Trophoblast cell (in vitro differentiated cells and primary cell): ENCODE results near the gene F10. TPM values are rescaled to one million over a fixed set of nuclear protein-coding genes. Genes with fewer than 3 reads are reported as not detected.

Experiments used
- DNase-seq, 2 donors: peaks; one replicate each; pipeline ENCODE4 v3.0.0-alpha.2; 2016
- H2AFZ ChIP-seq: 2 replicates; pipeline ENCODE4 v1.6.1; 2013; ENCODE audit warnings: low read length, moderate library complexity, mild to moderate bottlenecking; ENCODE audit not compliant: insufficient read depth, poor library complexity
- H2AK5ac ChIP-seq: 2 replicates; pipeline ENCODE4 v1.6.1; 2013; ENCODE audit warnings: mild to moderate bottlenecking, low read length
- H2BK120ac ChIP-seq: 2 replicates; pipeline ENCODE4 v1.6.1; 2013; ENCODE audit warnings: low read length, mild to moderate bottlenecking, moderate library complexity; ENCODE audit not compliant: insufficient read depth, poor library complexity
- H2BK12ac ChIP-seq: 2 replicates; pipeline ENCODE4 v1.6.1; 2013; ENCODE audit warnings: mild to moderate bottlenecking, low read length, moderate library complexity
- H2BK5ac ChIP-seq: 2 replicates; pipeline ENCODE4 v1.6.1; 2013; ENCODE audit warnings: low read length, low read depth, moderate library complexity, mild to moderate bottlenecking; ENCODE audit not compliant: poor library complexity
- H3K14ac ChIP-seq: 2 replicates; pipeline ENCODE4 v1.6.1; 2013; ENCODE audit warnings: mild to moderate bottlenecking, low read length
- H3K18ac ChIP-seq: 2 replicates; pipeline ENCODE4 v1.6.1; 2013; ENCODE audit warnings: mild to moderate bottlenecking, low read length
- H3K23ac ChIP-seq: 2 replicates; pipeline ENCODE4 v1.6.1; 2013; ENCODE audit warnings: low read length
- H3K27ac ChIP-seq: 2 replicates; pipeline ENCODE4 v1.5.1; 2013; ENCODE audit warnings: low read depth, mild to moderate bottlenecking, inconsistent platforms, low read length, moderate library complexity
- H3K27me3 ChIP-seq: 2 replicates; pipeline ENCODE4 v1.6.1; 2013; ENCODE audit warnings: inconsistent platforms, mild to moderate bottlenecking, low read length, moderate library complexity; ENCODE audit not compliant: insufficient read depth
- H3K36me3 ChIP-seq, 2 experiments: 1 replicate in 1 of 2; 2 replicates in 1 of 2; pipeline ENCODE4 v1.6.1; 2013; ENCODE audit warnings: low read length in 2 of 2, mild to moderate bottlenecking in 2 of 2, moderate library complexity in 1 of 2; ENCODE audit not compliant: insufficient read depth in 2 of 2, control insufficient read depth in 1 of 2
- H3K4ac ChIP-seq: 2 replicates; pipeline ENCODE4 v1.6.1; 2013; ENCODE audit warnings: low read depth, mild to moderate bottlenecking, low read length, moderate library complexity
- H3K4me1 ChIP-seq, 2 experiments: 1 replicate in 1 of 2; 2 replicates in 1 of 2; pipeline ENCODE4 v1.6.1; 2013; ENCODE audit warnings: low read length in 2 of 2, mild to moderate bottlenecking in 2 of 2, moderate library complexity in 1 of 2; ENCODE audit not compliant: insufficient read depth in 2 of 2, control insufficient read depth in 1 of 2
- H3K4me2 ChIP-seq: 2 replicates; pipeline ENCODE4 v1.6.1; 2013; ENCODE audit warnings: inconsistent platforms, mild to moderate bottlenecking, low read length, moderate library complexity
- H3K4me3 ChIP-seq: 2 replicates; pipeline ENCODE4 v1.5.1; 2013; ENCODE audit warnings: mild to moderate bottlenecking, low read depth, low read length, inconsistent platforms
- H3K79me1 ChIP-seq: one replicate; pipeline ENCODE4 v1.6.1; 2013; ENCODE audit warnings: low read length
- H3K79me2 ChIP-seq: 2 replicates; pipeline ENCODE4 v1.6.1; 2013; ENCODE audit warnings: low read length, mild to moderate bottlenecking; ENCODE audit not compliant: control insufficient read depth, insufficient read depth, poor library complexity
- H3K9ac ChIP-seq: 2 replicates; pipeline ENCODE4 v1.6.1; 2013; ENCODE audit warnings: mild to moderate bottlenecking, low read length
- H3K9me3 ChIP-seq: 2 replicates; pipeline ENCODE4 v1.6.1; 2013; ENCODE audit warnings: low read depth, mild to moderate bottlenecking, control low read depth, inconsistent platforms, low read length; ENCODE audit not compliant: insufficient read depth
- H4K12ac ChIP-seq: 2 replicates; pipeline ENCODE4 v1.6.1; 2013; ENCODE audit warnings: low read depth, mild to moderate bottlenecking, low read length, moderate library complexity
- H4K8ac ChIP-seq: 2 replicates; pipeline ENCODE4 v1.6.1; 2013; ENCODE audit warnings: low read depth, mild to moderate bottlenecking, low read length, moderate library complexity
- H4K91ac ChIP-seq: one replicate; pipeline ENCODE4 v1.6.1; 2013; ENCODE audit warnings: low read depth, mild to moderate bottlenecking, low read length, moderate library complexity
- WGBS: extraction: QIAGEN DNeasy Blood & Tissue Kit; methylation state at CpG from one replicate; pipeline ENCODE4 v1.1.7; 2013; ENCODE audit warnings: missing lambda C conversion rate; ENCODE audit not compliant: insufficient read length, insufficient coverage; ENCODE audit errors: extremely low coverage; 5-methylcytosine and 5-hydroxymethylcytosine counted together
- polyA plus RNA-seq: library from polyadenylated mRNA; stranded (reverse); fragments of 200-250 nt; gene quantifications from 2 replicates; pipeline ENCODE4 v1.2.3, GENCODE V29; 2013

F10 gene
- polyA plus RNA-seq: 0.04 TPM in 1 of 2 replicates, not detected in the other

- Histone ChIP-seq H3K27me3 (no peaks in the 10 kb centered on the region), H3K14ac (no peak within 1 kb of the TSS), H2BK12ac (no peak within 1 kb of the TSS), H3K79me2 (no peaks in the 10 kb centered on the region), H3K4me3 (peak within 1 kb of the TSS; percentile 25), H3K9ac (no peak within 1 kb of the TSS), H3K4me2 (no peak within 1 kb of the TSS), H3K18ac (no peak within 1 kb of the TSS), H2BK120ac (no peak within 1 kb of the TSS), H2AFZ (no peak within 1 kb of the TSS), H4K8ac (no peak within 1 kb of the TSS), H2BK5ac (no peak within 1 kb of the TSS), H3K36me3 (no peaks in the 10 kb centered on the region), H3K79me1 (no peaks in the 10 kb centered on the region), H4K91ac (no peak within 1 kb of the TSS), H3K9me3 (peaks cover 4% of the 10 kb centered on the region), H3K4me1 (no peaks in the 10 kb centered on the region), H3K27ac (no peak within 1 kb of the TSS), H3K23ac (no peak within 1 kb of the TSS), H4K12ac (no peak within 1 kb of the TSS), H3K4ac (no peak within 1 kb of the TSS), H2AK5ac (no peak within 1 kb of the TSS)
- no peak for DNase-seq
- WGBS: no CpG with 5 or more reads among the region's 23 CpGs
These were observed at the start of gene F10 for GRCh38 chr13:113122550-113123225. TSS of gene F10 (plus strand) at chr13:113122799. CDS start at chr13:113122856, 57 bp downstream.

- Histone ChIP-seq H4K91ac (no peak overlapping the region), H3K4me3 (no peak overlapping the region)
- WGBS: no CpG with 5 or more reads among the region's 11 CpGs
These were observed 48.7 kb upstream of the F10 start for GRCh38 chr13:113073942-113074341.

GRCh38 chr13:113074401-113074800, 48.2 kb upstream of the F10 start:
- no peak overlapping the region for H3K14ac ChIP-seq
- H3K79me1 ChIP-seq: no peaks in the 10 kb centered on the region
- H3K9me3 ChIP-seq: no peaks in the 10 kb centered on the region
- no peaks in the 10 kb centered on the region for H3K27me3 ChIP-seq
- no peak overlapping the region for H3K4ac ChIP-seq
- no peak overlapping the region for H4K8ac ChIP-seq
- no CpG with 5 or more reads among the region's 18 CpGs for WGBS
- no peak overlapping the region for H3K23ac ChIP-seq
- no peak overlapping the region for H2AK5ac ChIP-seq
- no peak overlapping the region for H3K4me3 ChIP-seq
- no peak overlapping the region for H3K9ac ChIP-seq
- no peak overlapping the region for H2BK5ac ChIP-seq
- no peak overlapping the region for H2AFZ ChIP-seq
- no peak overlapping the region for H4K12ac ChIP-seq
- no peak for DNase-seq
- H2BK120ac ChIP-seq: no peak overlapping the region
- H3K27ac ChIP-seq: no peak overlapping the region
- H2BK12ac ChIP-seq: no peak overlapping the region
- H3K36me3 ChIP-seq: no peaks in the 10 kb centered on the region
- H4K91ac ChIP-seq: no peak overlapping the region
- no peaks in the 10 kb centered on the region for H3K79me2 ChIP-seq
- H3K4me2 ChIP-seq: no peak overlapping the region
- no peaks in the 10 kb centered on the region for H3K4me1 ChIP-seq
- H3K18ac ChIP-seq: no peak overlapping the region

More at GRCh38 chr13:113073942-113074341, 48.7 kb upstream of the F10 start:
- Histone ChIP-seq H3K4me2 (no peak overlapping the region), H4K12ac (no peak overlapping the region), H3K27ac (no peak overlapping the region), H3K79me2 (no peaks in the 10 kb centered on the region), H3K9me3 (no peaks in the 10 kb centered on the region), H4K8ac (no peak overlapping the region), H3K14ac (no peak overlapping the region), H3K18ac (no peak overlapping the region), H2AFZ (no peak overlapping the region), H3K9ac (no peak overlapping the region), H3K4me1 (no peaks in the 10 kb centered on the region), H3K36me3 (no peaks in the 10 kb centered on the region), H3K23ac (no peak overlapping the region), H3K4ac (no peak overlapping the region), H2BK12ac (no peak overlapping the region), H2BK120ac (no peak overlapping the region), H3K79me1 (no peaks in the 10 kb centered on the region), H3K27me3 (no peaks in the 10 kb centered on the region), H2AK5ac (no peak overlapping the region), H2BK5ac (no peak overlapping the region)
- DNase-seq: no peak

GRCh38 chr13:113074876-113075275, 47.7 kb upstream of the F10 start:
- H3K9me3 ChIP-seq: no peaks in the 10 kb centered on the region
- H3K79me1 ChIP-seq: no peaks in the 10 kb centered on the region
- H3K27ac ChIP-seq: no peak overlapping the region
- H2BK120ac ChIP-seq: no peak overlapping the region
- no peak overlapping the region for H4K12ac ChIP-seq
- H2AK5ac ChIP-seq: no peak overlapping the region
- no peak overlapping the region for H3K14ac ChIP-seq
- no peak overlapping the region for H3K4ac ChIP-seq
- H3K4me1 ChIP-seq: no peaks in the 10 kb centered on the region
- no peaks in the 10 kb centered on the region for H3K27me3 ChIP-seq
- H3K9ac ChIP-seq: no peak overlapping the region
- no peak overlapping the region for H3K23ac ChIP-seq
- H3K4me3 ChIP-seq: no peak overlapping the region
- H2AFZ ChIP-seq: no peak overlapping the region
- no peak overlapping the region for H2BK5ac ChIP-seq
- H4K91ac ChIP-seq: no peak overlapping the region
- no peak overlapping the region for H2BK12ac ChIP-seq
- WGBS: no CpG with 5 or more reads among the region's 22 CpGs
- H3K18ac ChIP-seq: no peak overlapping the region
- H4K8ac ChIP-seq: no peak overlapping the region
- H3K79me2 ChIP-seq: no peaks in the 10 kb centered on the region
- DNase-seq: no peak
- no peak overlapping the region for H3K4me2 ChIP-seq
- no peaks in the 10 kb centered on the region for H3K36me3 ChIP-seq
